Left renal cortex interstitium (tissue), 4 donors: Measurements from ENCODE around the gene EXOC4. TPM values are rescaled to one million over a fixed set of nuclear protein-coding genes. Genes with fewer than 3 reads are reported as not detected.
"Not testable (repeated sequence)": the region's sequence is repeated elsewhere in the genome, so short reads cannot be mapped to it uniquely, and the experiment has no call there.

ENCODE experiments used
- DNase-seq, 4 donors: peaks; one replicate each; pipeline ENCODE4 v3.0.0-alpha.2; 2013; ENCODE audit warnings: low read depth in 4 of 4, low spot score in 2 of 4, missing footprints in 1 of 4
- polyA plus RNA-seq, 4 donors: library from polyadenylated mRNA; unstranded; fragments of 120-200 nt; gene quantifications; one replicate each; pipeline ENCODE4 v1.2.1, GENCODE V29; 2013; ENCODE audit not compliant: insufficient read length in 4 of 4

Gene EXOC4
- polyA plus RNA-seq, 4 donors, result 62.5 to 71.8 (median 67.1) TPM

DNA sequence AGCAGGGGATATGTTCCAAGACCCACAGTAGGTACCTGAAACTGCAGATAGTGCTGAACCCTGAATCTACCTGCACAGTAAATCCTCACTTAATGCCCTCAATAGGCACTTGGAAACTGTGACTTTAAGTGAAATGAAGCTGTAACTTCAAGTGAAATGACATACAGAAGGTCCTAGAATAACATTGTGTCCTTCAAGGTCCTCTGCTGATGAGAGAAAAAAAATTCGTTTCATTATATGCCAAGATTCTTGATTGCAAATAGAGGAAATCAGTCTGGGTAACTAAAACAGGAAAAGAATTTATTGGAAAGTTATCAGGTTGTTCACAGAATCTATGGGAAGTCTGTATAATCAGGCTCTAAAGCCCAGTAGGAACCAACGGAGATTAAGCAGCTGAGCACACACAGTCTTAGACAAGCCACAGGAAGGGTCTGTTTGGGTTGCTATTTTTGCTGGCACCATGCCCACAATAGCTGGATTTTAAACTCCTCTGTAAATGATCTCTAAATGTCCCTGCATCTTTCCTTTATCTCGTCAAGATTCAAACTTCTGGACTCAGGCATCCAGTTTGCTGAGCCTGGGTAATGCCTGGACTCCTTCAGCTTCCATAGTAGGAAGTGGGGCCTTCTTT is 57.5 kb downstream of the EXOC4 start:
- peak in 1 of 4 donors; percentile 3 for DNase-seq

DNA sequence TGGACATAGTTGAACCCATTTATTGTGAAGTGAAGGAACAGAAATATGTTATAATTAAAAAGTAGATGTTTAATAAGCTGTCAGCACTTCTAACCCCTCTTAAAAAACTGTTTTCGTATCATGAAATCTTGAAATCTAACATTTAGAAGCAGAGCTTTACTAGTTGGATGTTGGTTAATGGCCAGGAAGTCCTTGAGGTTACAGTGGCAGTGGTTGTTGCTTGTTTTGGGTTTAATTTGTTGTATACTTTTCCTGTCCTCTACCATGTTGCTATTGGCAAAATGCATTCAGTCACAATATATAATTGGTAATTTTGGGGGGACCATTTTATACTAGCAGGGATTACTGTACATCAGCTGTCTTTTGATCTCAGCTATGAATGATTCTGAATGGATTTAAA is 60.7 kb downstream of the EXOC4 start:
- no peak for DNase-seq

DNA sequence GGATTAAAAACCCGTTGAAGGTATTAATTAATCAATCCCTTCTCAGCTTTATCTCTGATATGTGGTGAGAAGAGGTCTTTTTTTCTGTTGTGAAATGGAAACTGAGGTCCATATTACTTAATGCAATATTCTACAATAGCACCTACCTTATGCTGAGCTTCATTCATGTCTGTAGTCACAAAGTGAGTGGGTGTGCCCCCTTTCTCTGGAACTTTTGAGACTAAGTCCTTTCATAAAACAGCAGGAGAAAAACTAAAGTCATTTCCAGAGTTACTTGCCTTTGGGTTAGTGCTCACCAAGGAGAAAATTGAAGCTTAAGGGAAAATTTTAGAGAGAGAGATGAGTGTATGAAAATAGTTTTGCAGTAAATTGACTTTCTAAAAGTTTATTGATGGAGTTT is 61.2 kb downstream of the EXOC4 start:
- DNase-seq, result no peak

DNA sequence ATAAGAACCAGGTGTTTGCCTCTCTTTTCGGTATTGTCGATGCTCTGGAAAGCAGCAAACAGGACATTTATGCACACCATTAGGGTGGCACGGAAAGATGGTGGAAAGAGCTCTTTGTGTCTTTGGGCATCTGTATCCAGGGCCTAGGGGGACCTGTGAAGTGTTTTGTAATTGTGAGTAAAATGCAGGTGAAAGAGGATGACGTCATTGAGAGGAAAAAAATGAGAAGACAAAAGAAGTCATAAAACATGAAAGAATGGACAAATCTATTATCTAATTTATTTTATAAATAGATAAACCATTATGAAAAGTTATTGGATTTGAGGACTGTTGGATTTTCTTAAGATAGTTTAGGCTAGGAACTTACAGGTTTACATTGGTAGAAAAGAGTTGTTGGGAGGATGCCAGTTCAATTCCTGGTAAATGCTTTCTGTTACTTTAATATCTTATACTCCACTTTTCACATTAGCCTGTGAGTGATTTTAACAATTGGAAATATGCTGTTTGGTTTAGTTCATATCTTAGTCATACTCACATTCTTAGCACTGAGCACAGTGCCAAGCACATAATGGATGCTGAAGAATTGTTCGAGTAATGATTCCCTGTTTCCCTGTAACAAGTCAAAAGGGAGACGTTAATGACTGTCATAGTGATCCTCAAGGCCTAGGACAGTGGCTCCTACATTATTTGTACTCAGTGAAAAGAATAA is 62.6 kb downstream of the EXOC4 start:
- no peak for DNase-seq

DNA sequence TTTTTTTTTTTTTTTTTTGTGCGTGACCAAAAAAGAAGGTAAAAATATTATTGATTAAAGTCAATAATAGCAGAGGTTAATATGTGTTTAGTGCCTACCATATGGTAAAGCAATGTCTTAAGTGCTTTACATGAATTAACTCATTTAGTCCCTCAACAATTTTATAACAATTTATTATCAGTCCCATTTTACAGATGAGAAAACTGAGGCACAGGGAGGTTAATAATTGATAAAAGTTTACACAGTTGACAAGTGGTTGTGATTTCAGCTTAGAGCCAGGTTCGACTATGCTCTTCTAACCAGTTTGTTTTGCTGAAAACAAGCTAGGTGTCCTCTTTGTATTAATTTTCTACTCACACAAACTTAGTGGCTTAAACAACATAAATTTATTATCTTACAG is 67.0 kb downstream of the EXOC4 start:
- no peak for DNase-seq

DNA sequence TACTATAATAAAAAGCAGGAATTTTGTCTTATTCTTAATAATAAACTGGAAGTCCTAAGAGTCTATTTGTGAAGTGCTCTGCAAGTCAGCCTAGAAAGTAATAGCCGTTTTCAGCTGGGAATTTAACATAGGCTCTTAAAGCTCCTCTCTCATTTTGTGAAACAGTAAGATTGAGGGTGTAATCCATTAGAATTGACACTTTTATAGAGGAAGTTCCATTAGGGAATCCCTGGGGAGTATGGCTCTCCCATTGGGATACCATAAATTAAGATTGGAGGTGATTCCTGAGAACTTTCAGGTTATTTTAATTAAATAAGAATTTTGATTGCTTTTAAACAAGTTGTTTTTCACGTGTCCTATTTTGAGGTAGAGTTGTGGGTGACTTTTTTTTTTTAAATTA is 68.0 kb downstream of the EXOC4 start:
- DNase-seq, result no peak

DNA sequence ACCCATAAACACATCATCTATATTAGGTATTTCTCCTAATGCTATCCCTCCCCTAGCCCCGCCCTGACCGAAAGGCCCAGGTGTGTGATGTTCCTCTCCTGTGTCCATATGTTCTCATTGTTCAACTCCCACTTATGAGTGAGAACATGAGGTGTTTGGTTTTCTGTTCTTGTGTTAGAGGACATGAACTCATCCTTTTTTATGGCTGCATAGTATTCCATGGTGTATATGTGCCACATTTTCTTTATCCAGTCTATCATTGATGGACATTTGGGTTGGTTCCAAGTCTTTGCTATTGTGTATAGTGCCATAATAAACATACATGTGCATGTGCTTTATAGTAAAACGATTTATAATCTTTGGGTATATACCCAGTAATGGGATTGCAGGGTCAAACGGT is 68.5 kb downstream of the EXOC4 start:
- DNase-seq, result not testable (repeated sequence)

DNA sequence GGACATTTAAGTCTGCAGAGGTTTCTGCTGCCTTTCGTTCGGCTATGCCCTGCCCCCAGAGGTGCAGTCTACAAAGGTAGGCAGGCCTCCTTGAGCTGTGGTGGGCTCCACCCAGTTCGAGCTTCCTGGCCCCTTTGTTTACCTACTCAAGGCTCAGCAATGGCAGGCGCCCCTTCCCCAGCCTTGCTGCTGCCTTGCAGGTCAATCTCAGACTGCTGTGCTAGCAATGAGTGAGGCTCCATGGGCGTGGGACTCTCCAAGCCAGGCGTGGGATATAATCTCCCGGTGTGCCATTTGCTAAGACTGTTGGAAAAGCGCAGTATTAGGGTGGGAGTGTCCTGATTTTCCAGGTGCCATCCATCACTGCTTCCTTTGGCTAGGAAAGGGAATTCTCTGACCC is 73.9 kb downstream of the EXOC4 start:
- DNase-seq, result not testable (repeated sequence)

DNA sequence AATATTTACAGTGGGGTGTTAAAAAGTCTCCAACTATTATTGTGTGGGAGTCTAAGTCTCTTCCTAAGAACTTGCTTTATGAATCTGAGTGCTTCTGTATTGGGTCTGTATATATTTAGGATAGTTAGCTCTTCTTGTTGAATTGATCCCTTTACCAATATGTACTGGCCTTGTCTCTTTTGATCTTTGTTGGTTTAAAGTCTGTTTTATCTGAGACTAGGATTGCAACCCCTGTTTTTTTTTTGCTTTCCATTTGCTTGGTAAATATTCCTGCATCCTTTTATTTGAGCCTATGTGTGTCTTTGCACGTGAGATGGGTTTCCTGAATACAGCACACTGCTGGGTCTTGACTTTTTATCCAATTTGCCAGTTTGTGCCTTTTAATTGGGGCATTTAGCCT is 75.1 kb downstream of the EXOC4 start:
- not testable (repeated sequence) for DNase-seq

DNA sequence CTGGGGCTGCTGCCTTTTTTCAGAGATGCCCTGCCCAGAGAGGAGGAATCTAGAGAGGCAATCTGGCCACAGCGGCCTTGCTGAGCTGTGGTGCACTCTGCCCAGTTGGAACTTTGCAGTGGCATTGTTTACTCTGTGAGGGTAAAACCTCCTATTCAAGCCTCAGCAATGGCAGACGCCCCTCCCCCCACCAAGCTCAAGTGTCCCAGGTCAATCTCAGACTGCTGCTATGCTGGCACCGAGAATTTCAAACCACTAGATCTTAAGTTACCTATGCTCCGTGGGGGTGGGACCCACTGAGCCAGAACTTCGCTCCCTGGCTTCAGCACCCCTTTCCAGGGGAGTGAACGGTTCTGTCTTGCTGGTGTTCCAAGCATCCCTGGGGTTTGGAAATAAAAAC is 77.2 kb downstream of the EXOC4 start:
- no peak for DNase-seq

DNA sequence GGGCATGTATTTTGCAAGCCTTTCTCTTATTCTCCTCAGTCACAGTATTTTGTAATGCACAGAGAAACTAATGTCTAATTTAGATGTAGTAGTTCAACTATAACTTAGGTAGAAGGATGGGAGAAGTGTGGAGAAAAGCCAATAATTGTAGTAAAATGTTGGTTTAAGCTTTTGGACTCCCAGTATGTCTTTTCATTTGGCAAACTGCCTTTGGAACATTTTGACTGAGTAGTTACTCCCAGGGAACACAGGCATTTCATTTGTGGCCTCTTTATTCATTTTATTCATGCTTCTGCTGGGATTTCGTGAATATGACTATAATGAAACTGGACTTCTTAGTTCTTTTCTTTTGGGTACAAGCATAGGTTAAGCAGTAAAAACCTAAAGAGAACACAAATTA is 79.0 kb downstream of the EXOC4 start:
- no peak for DNase-seq

DNA sequence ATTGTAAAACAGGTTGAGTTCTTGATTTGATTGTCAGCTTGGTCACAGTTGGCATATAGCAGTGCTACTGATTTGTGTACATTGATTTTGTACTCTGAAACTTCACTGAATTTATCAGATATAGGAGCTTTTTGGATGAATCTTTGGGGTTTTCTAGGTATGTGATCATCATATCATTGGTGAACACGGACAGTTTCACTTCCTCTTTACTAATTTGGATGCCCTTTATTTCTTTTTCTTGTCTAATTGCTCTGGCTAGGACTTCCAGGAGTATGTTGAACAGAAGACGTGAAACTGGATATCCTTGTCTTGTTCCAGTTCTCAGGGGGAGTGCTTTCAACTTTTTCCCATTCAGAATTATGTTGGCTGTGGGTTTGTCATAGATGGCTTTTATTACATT is 86.9 kb downstream of the EXOC4 start:
- no peak for DNase-seq

DNA sequence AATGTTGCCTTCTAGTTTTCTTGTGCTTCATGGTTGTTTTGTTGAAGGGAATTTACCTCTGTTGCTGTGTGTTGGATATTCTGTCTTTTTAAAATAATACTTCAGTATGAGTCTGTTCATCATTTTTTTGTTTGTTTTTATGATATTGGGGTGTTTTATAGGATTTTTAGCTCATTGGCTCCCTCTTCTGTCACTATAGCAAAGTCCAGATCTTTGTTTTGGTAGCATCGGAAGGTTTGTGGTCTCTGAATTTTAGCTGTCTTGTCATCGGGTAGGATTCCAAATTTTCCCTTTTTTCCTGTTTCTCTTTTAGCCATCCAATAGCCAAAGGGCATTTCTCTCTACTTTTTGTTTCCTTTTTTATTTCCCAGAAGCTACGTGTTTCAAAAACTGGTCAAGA is 91.4 kb downstream of the EXOC4 start:
- DNase-seq, result no peak

DNA sequence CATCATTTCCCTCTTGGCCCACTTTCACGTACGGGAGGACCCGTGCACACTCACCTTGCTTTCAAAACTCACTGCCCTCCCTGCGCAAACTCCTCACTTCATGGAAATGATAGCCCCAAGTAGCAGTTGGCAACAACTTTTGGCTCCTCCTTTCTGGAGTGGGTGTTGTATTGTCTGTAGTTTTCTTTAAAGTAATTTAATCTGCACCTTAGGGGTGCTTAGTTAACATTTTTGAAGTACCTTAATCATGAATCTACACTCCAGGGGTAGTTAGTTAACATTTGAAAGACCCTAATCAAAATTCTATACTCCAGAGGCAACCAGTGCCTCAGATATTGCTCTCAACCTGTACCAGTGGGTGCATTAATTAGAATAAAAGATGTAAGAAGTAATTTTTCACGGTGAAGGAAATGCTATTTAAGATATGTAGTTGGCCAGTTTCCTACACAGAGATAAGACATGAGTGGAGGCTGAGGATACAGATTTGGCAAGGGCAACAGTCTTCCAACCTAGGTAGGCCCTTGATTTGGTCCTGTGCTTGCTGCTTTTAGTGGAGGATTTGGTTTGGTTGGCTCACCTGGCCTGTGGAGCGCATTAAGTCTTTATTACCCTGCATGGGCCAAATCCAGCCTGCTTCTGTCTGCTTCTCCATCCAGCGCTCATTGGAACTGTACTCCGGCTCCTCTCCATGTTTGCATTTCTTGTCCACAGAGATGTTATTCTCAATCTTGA is 93.0 kb downstream of the EXOC4 start:
- DNase-seq, result no peak

DNA sequence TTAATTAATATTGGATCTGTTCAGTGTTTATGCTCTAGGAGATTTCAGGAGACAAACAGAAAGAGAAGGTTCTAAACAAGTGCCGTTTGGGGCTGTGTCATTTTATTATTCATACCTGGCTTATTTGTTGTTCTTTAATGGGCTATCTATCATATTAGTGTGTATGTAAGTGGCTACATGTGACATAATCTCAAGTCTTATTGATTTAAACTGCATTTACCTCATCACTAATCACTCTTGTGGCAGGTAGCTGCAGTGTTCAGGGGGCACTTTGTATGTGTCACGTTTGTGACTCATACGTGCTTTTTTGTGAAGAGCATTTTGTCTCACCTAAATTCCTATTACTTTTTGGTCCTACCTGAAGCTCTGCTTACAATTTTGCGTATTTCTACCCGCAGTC is 95.4 kb downstream of the EXOC4 start:
- DNase-seq, result no peak

DNA sequence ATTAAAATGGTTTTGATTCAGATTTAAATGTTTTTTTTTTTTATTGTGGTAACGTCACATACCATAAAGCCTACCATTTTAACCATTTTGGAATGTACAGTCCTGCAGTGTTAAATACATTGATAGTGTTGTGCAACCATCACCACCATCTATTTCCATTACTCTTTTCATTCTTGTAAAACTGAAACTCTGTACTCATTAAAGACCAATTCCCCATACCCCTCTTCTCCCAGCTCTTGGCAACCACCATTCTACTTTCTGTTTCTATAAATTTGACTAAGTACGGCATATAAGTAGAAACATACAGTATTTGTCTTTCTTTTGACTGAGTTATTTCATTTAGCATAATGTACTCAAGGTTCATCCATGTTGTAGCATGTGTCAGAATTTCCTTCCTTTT is 96.2 kb downstream of the EXOC4 start:
- DNase-seq, result no peak

DNA sequence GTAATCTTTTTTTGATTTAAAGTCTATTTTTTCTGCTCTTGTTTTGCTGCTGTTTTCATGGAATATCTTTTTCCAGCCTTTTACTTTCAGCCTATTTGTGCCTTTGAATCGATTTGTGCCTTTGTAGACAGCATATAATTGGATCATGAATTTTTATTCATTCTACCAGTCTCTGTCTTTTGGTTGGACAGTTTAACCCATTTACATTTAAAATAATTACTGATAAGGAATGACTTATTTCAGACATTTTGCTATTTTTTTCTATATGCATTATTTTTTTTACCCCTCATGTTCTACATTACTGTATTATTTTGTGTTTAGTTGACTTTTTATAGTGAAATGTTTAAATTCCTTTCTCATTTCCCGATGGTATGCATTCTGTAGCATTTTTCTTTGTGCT is 99.6 kb downstream of the EXOC4 start:
- DNase-seq, result no peak

DNA sequence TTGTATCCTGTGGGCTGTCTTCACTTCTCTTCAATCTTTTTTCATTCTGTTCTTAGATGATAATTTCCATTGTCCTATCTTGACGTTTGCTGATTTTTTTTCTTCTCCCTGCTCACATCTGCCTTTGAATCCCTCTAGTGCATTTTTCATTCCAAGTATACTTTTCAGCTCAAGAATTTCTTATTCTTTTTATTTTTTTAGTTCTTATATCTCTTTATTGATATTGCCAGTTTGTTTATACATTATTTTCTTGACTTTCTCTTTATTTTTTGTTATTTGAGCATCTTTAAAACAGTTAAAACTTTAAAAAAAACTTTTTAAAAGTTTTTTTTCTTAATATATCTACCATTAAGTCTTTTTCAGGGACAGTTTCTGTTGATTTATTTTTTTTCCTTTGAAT is 100.9 kb downstream of the EXOC4 start:
- DNase-seq, result no peak

DNA sequence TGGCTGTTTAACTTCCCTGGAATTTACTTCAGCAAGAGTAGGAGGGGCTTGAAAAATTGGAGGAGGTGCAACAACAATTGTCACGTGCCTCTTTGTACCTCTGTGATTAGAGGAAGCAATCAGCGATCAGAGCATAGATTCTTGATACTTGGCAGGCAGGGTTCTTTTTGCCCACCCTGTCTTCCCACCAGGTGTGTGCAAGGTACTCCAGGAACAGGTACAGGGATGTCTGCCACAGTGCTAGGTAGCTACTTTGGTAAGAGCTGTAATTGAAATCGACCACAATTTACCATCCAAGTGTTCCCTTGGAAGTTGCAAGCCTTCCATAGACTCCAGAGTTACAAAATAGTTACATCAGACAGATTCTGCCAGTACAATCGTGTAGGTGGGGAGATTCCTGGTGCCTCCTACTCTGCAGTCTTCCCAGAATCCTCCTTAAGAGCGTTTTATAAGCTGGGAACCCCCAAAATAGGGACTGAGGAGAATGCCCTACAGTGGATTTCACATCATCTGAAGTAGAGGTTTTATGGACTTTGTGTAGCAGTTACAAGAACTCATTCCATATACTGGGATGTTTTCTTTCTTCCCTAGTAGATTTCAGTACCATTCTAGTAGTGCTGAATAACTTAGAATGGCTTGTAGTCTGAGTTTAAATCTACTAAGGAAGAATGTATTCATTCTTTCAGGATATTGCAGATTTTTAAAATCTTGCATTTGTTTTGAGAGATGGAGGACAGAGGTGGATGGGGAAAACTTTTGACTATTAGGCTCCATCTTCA is 101.9 kb downstream of the EXOC4 start:
- no peak for DNase-seq

DNA sequence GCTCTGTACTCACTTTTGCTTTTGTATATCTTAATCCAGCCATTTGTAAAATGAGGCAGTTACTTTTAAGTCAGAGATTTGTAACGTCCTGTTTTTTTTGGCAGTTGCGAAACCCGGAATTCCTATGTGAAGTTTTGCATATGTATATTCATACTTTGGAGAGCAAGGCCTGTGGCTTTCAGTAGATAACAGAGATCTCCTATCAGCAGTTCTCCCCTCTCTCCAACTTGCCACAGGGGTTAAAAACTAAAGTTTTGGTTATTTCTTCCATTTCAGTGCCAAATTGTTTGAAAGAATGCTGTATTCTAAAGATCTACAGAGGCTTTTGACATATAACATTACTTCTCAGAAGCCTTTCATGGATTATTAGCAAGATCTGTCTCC is 102.4 kb downstream of the EXOC4 start:
- peak in 2 of 4 donors; percentile 13 to 21 for DNase-seq

DNA sequence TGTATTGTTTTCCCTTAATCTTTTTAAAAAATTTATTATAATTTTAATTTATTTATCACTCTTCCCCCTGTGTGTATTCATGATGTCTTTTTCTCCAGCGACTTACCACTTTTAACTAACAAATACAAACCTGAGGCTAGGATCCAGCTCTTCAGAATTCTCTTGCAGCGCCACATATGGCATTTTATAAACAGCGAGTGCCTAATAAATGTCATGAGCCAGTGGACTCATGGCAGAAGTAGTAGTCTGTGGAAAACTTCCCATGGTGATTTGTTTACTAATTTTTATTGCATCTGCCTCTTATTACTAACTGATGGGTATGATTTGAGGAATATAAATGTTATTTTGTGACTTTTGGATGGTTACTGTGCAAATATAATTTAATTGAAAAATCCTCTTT is 102.9 kb downstream of the EXOC4 start:
- no peak for DNase-seq
